HEK293 (cell line): ENCODE data around the gene CEP83.
A peak's percentile ranks its signal among the peaks of the same experiment; 100 is the strongest.

ENCODE experiments used
- CTCF ChIA-PET: fragments of 350-600 bp; formaldehyde crosslinking; extraction: SDS; loops from one replicate; lab custom pipeline; 2021; ENCODE audit warnings: antibody characterized with exemption; lab: Yijun Ruan, JAX
- POLR2A ChIA-PET: fragments of 300-600 bp; formaldehyde crosslinking; extraction: SDS; loops from one replicate; lab custom pipeline; 2020; ENCODE audit warnings: antibody characterized with exemption, inconsistent platforms; lab: Yijun Ruan, JAX
- H3K27ac ChIP-seq: fragments of 200-500 bp; sonication (Bioruptor generic); 2 replicates; pipeline ENCODE4 v1.5.1; 2014; ENCODE audit warnings: low read depth, low read length, control low read depth, inconsistent platforms; ENCODE audit errors: extremely low read depth
- H3K36me3 ChIP-seq, 2 experiments: fragments of 200-500 bp in 1 of 2; sonication (Bioruptor generic) in 1 of 2; 1 replicate in 1 of 2; 2 replicates in 1 of 2; pipeline ENCODE4 v1.5.1; 2014 to 2017; ENCODE audit warnings: inconsistent platforms in 2 of 2, low read length in 2 of 2; ENCODE audit not compliant: control insufficient read depth in 2 of 2, insufficient read depth in 1 of 2
- H3K4me1 ChIP-seq: fragments of 200-500 bp; sonication (Bioruptor generic); 2 replicates; pipeline ENCODE4 v1.5.1; 2014; ENCODE audit warnings: mild to moderate bottlenecking, low read length, inconsistent platforms; ENCODE audit not compliant: control insufficient read depth, insufficient read depth
- H3K4me3 ChIP-seq: 2 replicates; pipeline ENCODE4 v1.5.1; 2011; ENCODE audit warnings: low read depth, mild to moderate bottlenecking, control low read depth, low read length, moderate library complexity
- H3K9me3 ChIP-seq: fragments of 200-500 bp; sonication (Bioruptor generic); 2 replicates; pipeline ENCODE4 v1.5.1; 2014; ENCODE audit warnings: low read depth, low read length, inconsistent platforms; ENCODE audit not compliant: control insufficient read depth, insufficient read depth
- KLF10 ChIP-seq: fragments of 450-650 bp; IDR thresholded peaks from 2 replicates; pipeline ENCODE4 v1.5.1; 2018; ENCODE audit warnings: missing biosample characterization, mild to moderate bottlenecking, missing genetic modification characterization
- PRDM1 ChIP-seq: fragments of 450-650 bp; formaldehyde crosslinking; IDR thresholded peaks from 2 replicates; pipeline ENCODE4; 2016; ENCODE audit warnings: missing biosample characterization, missing genetic modification characterization
- SETDB1 ChIP-seq: IDR thresholded peaks from one replicate; pipeline ENCODE4 v1.6.1; 2017; ENCODE audit warnings: mild to moderate bottlenecking, low read length, moderate library complexity, mixed read lengths; ENCODE audit not compliant: insufficient read length
- ZBTB48 ChIP-seq: fragments of 450-650 bp; formaldehyde crosslinking; IDR thresholded peaks from 2 replicates; pipeline ENCODE4 v1.5.1; 2016; ENCODE audit warnings: missing biosample characterization, missing genetic modification characterization
- ZNF114 ChIP-seq: fragments of 450-650 bp; formaldehyde crosslinking; IDR thresholded peaks from 2 replicates; pipeline ENCODE4 v1.5.0; 2017; ENCODE audit warnings: missing biosample characterization, missing genetic modification characterization
- ZNF140 ChIP-seq: fragments of 450-650 bp; formaldehyde crosslinking; IDR thresholded peaks from 2 replicates; pipeline ENCODE4 v1.5.1; 2016; ENCODE audit warnings: missing biosample characterization, missing genetic modification characterization
- ZNF211 ChIP-seq: fragments of 450-650 bp; formaldehyde crosslinking; IDR thresholded peaks from 2 replicates; pipeline ENCODE4 v1.5.1; 2016; ENCODE audit warnings: low read depth, missing biosample characterization, missing genetic modification characterization
- ZNF302 ChIP-seq: fragments of 450-650 bp; formaldehyde crosslinking; IDR thresholded peaks from 2 replicates; pipeline ENCODE4 v1.5.1; 2016; ENCODE audit warnings: missing biosample characterization, missing genetic modification characterization, low read depth
- ZNF324 ChIP-seq: fragments of 450-650 bp; formaldehyde crosslinking; IDR thresholded peaks from 2 replicates; pipeline ENCODE4 v1.5.1; 2016; ENCODE audit warnings: missing biosample characterization, missing genetic modification characterization
- ZNF391 ChIP-seq: fragments of 450-650 bp; formaldehyde crosslinking; IDR thresholded peaks from 2 replicates; pipeline ENCODE4 v1.5.1; 2016; ENCODE audit warnings: low read depth, missing biosample characterization, missing genetic modification characterization, borderline replicate concordance
- ZNF510 ChIP-seq: fragments of 450-650 bp; formaldehyde crosslinking; IDR thresholded peaks from 2 replicates; pipeline ENCODE4 v1.5.1; 2018; ENCODE audit warnings: mild to moderate bottlenecking, missing genetic modification characterization, missing biosample characterization; ENCODE audit not compliant: insufficient replicate concordance
- ZNF585B ChIP-seq: fragments of 450-650 bp; formaldehyde crosslinking; IDR thresholded peaks from 2 replicates; pipeline ENCODE4 v1.5.1; 2016; ENCODE audit warnings: missing biosample characterization, missing genetic modification characterization
- ZNF600 ChIP-seq: fragments of 450-650 bp; formaldehyde crosslinking; IDR thresholded peaks from 2 replicates; pipeline ENCODE4 v1.5.1; 2016; ENCODE audit warnings: missing biosample characterization, missing genetic modification characterization
- ZNF658 ChIP-seq: fragments of 450-650 bp; formaldehyde crosslinking; IDR thresholded peaks from 2 replicates; pipeline ENCODE4; 2016; ENCODE audit warnings: missing biosample characterization, missing genetic modification characterization
- ZXDB ChIP-seq: fragments of 450-650 bp; formaldehyde crosslinking; IDR thresholded peaks from 2 replicates; pipeline ENCODE4 v1.5.1; 2016; ENCODE audit warnings: missing biosample characterization, missing genetic modification characterization
- TF ChIP-seq, protein P1 (sequence below): fragments of 450-650 bp; IDR thresholded peaks from 2 replicates; pipeline ENCODE4 v1.5.1; 2018; ENCODE audit warnings: missing biosample characterization, mild to moderate bottlenecking, missing genetic modification characterization
- TF ChIP-seq, protein P2 (sequence below): fragments of 450-650 bp; formaldehyde crosslinking; IDR thresholded peaks from 2 replicates; pipeline ENCODE4 v1.5.1; 2016; ENCODE audit warnings: missing biosample characterization, missing genetic modification characterization, borderline replicate concordance

The CEP83 gene

GRCh38 chr12:94353130-94353529, 106.5 kb downstream of the CEP83 start:
- H3K4me3 ChIP-seq: no peak overlapping the region
- H3K27ac ChIP-seq: no peak overlapping the region
- H3K4me1 ChIP-seq: no peaks in the 10 kb centered on the region
- TF ChIP-seq SETDB1: peak; percentile 37
- TF ChIP-seq ZNF510 (tag by site-specific recombination): no peak
- TF ChIP-seq, all 188 proteins: peak for 1
- no peaks in the 10 kb centered on the region for H3K9me3 ChIP-seq
- ChIA-PET POLR2A (no interaction called here), CTCF (no interaction called here)
- H3K36me3 ChIP-seq: peaks cover 5 to 11% of the 10 kb centered on the region in 2 experiments; a peak in 2 of 3 replicates

DNA sequence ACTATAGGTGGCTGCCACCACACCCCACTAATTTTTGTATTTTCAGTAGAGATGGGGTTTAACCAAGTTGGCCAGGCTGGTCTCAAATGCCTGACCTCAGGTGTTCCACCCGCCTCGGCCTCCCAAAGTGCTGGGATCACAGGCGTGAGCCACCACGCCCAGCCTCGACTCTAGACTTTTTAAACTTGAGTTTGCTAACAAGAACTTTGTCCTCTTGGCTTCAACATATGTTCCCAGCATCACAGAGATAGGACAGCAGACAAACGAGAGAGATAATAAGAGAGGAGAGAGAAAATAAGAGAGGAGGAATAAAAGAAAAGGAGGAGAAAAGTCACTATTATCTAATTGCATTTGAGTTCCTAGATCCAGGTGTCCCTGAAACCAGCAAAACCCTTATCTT, 119.1 kb downstream of the CEP83 start:
- POLR2A ChIA-PET: no interaction called here
- no peaks in the 10 kb centered on the region for H3K4me1 ChIP-seq
- peaks cover 0 to 4% of the 10 kb centered on the region in 2 experiments; a peak in 2 of 3 replicates for H3K36me3 ChIP-seq
- H3K27ac ChIP-seq: no peak overlapping the region
- H3K4me3 ChIP-seq: no peak overlapping the region
- CTCF ChIA-PET: no interaction called here
- no peaks in the 10 kb centered on the region for H3K9me3 ChIP-seq
- no peak for TF ChIP-seq ZNF658 (tag by site-specific recombination)
- no peak for TF ChIP-seq ZNF114 (tag by site-specific recombination)
- no peak for TF ChIP-seq ZNF140 (tag by site-specific recombination)
- TF ChIP-seq KLF10 (tag by site-specific recombination): no peak
- TF ChIP-seq, protein P1, sequence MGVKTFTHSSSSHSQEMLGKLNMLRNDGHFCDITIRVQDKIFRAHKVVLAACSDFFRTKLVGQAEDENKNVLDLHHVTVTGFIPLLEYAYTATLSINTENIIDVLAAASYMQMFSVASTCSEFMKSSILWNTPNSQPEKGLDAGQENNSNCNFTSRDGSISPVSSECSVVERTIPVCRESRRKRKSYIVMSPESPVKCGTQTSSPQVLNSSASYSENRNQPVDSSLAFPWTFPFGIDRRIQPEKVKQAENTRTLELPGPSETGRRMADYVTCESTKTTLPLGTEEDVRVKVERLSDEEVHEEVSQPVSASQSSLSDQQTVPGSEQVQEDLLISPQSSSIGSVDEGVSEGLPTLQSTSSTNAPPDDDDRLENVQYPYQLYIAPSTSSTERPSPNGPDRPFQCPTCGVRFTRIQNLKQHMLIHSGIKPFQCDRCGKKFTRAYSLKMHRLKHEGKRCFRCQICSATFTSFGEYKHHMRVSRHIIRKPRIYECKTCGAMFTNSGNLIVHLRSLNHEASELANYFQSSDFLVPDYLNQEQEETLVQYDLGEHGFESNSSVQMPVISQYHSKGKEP: no peak
- no peak for TF ChIP-seq ZNF391 (tag by site-specific recombination)
- TF ChIP-seq ZBTB48 (tag by site-specific recombination): no peak
- no peak for TF ChIP-seq ZNF302 (tag by site-specific recombination)
- no peak for TF ChIP-seq ZNF324 (tag by site-specific recombination)
- no peak for TF ChIP-seq PRDM1 (tag by site-specific recombination)
- no peak for TF ChIP-seq ZNF510 (tag by site-specific recombination)
- no peak for TF ChIP-seq ZNF211 (tag by site-specific recombination)
- no peak for TF ChIP-seq ZNF600 (tag by site-specific recombination)

- POLR2A ChIA-PET: no interaction called here
- no peaks in the 10 kb centered on the region for H3K36me3 ChIP-seq
- CTCF ChIA-PET: no interaction called here
- no peak overlapping the region for H3K4me3 ChIP-seq
- H3K4me1 ChIP-seq: no peaks in the 10 kb centered on the region
- H3K9me3 ChIP-seq: no peaks in the 10 kb centered on the region
- no peak overlapping the region for H3K27ac ChIP-seq
- TF ChIP-seq, protein P2, sequence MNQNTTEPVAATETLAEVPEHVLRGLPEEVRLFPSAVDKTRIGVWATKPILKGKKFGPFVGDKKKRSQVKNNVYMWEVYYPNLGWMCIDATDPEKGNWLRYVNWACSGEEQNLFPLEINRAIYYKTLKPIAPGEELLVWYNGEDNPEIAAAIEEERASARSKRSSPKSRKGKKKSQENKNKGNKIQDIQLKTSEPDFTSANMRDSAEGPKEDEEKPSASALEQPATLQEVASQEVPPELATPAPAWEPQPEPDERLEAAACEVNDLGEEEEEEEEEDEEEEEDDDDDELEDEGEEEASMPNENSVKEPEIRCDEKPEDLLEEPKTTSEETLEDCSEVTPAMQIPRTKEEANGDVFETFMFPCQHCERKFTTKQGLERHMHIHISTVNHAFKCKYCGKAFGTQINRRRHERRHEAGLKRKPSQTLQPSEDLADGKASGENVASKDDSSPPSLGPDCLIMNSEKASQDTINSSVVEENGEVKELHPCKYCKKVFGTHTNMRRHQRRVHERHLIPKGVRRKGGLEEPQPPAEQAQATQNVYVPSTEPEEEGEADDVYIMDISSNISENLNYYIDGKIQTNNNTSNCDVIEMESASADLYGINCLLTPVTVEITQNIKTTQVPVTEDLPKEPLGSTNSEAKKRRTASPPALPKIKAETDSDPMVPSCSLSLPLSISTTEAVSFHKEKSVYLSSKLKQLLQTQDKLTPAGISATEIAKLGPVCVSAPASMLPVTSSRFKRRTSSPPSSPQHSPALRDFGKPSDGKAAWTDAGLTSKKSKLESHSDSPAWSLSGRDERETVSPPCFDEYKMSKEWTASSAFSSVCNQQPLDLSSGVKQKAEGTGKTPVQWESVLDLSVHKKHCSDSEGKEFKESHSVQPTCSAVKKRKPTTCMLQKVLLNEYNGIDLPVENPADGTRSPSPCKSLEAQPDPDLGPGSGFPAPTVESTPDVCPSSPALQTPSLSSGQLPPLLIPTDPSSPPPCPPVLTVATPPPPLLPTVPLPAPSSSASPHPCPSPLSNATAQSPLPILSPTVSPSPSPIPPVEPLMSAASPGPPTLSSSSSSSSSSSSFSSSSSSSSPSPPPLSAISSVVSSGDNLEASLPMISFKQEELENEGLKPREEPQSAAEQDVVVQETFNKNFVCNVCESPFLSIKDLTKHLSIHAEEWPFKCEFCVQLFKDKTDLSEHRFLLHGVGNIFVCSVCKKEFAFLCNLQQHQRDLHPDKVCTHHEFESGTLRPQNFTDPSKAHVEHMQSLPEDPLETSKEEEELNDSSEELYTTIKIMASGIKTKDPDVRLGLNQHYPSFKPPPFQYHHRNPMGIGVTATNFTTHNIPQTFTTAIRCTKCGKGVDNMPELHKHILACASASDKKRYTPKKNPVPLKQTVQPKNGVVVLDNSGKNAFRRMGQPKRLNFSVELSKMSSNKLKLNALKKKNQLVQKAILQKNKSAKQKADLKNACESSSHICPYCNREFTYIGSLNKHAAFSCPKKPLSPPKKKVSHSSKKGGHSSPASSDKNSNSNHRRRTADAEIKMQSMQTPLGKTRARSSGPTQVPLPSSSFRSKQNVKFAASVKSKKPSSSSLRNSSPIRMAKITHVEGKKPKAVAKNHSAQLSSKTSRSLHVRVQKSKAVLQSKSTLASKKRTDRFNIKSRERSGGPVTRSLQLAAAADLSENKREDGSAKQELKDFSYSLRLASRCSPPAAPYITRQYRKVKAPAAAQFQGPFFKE (tag by site-specific recombination): no peak
- no peak for TF ChIP-seq ZNF600 (tag by site-specific recombination)
- no peak for TF ChIP-seq ZXDB
- TF ChIP-seq ZNF585B (tag by site-specific recombination): no peak
Observed at GRCh38 chr12:94338006-94338794, 121.5 kb downstream of the CEP83 start.
